GM06990 (cell line): ENCODE data around the gene ANO8.
A peak's percentile ranks its signal among the peaks of the same experiment; 100 is the strongest.

Experiments
- DNase-seq: peaks from one replicate; pipeline ENCODE4 v3.0.0-alpha.2; 2011; ENCODE audit not compliant: insufficient read length; ENCODE audit errors: extremely low read depth
- H3K27me3 ChIP-seq: replicated peaks from 2 replicates; pipeline ENCODE4 v1.6.0; 2011; ENCODE audit warnings: low read length; ENCODE audit not compliant: control insufficient read depth, insufficient read depth
- H3K36me3 ChIP-seq: 2 replicates; pipeline ENCODE4 v1.5.1; 2011; ENCODE audit warnings: low read length; ENCODE audit not compliant: control insufficient read depth, insufficient read depth
- H3K4me3 ChIP-seq: replicated peaks from 2 replicates; pipeline ENCODE4 v1.5.1; 2011; ENCODE audit warnings: low read depth, mild to moderate bottlenecking, control low read depth, low read length
- CTCF ChIP-seq: IDR thresholded peaks from 2 replicates; pipeline ENCODE4 v1.5.1; 2011; ENCODE audit warnings: low read length, control low read depth, mild to moderate bottlenecking, inconsistent platforms; ENCODE audit not compliant: insufficient read depth, poor library complexity, severe bottlenecking

ANO8 gene

GRCh38 chr19:17334414-17335409 is at the start of gene ANO8:
Gene ANO8 (minus strand): TSS chr19:17334855. CDS start chr19:17334670, 185 bp downstream.
- Histone ChIP-seq H3K27me3 (no peaks in the 10 kb centered on the region; the same call in 1 of the 2 replicates), H3K4me3 (peak within 1 kb of the TSS; percentile 64), H3K36me3 (no peaks in the 10 kb centered on the region)
- no peak for TF ChIP-seq CTCF
- DNase-seq: peak; percentile 97

GRCh38 chr19:17380426-17381138 is 45.9 kb upstream of the ANO8 start:
- no peak overlapping the region for H3K4me3 ChIP-seq
- TF ChIP-seq CTCF: no peak
- H3K27me3 ChIP-seq: no peaks in the 10 kb centered on the region
- no peaks in the 10 kb centered on the region for H3K36me3 ChIP-seq
- no peak for DNase-seq

- no peak overlapping the region for H3K4me3 ChIP-seq
- DNase-seq: no peak
- H3K36me3 ChIP-seq: no peaks in the 10 kb centered on the region
- TF ChIP-seq CTCF: no peak
- H3K27me3 ChIP-seq: no peaks in the 10 kb centered on the region
Measured at GRCh38 chr19:17379221-17379631, 44.6 kb upstream of the ANO8 start.

GRCh38 chr19:17378271-17378670 is 43.6 kb upstream of the ANO8 start:
- TF ChIP-seq CTCF: no peak
- H3K36me3 ChIP-seq: no peaks in the 10 kb centered on the region
- no peak for DNase-seq
- H3K4me3 ChIP-seq: no peak overlapping the region
- no peaks in the 10 kb centered on the region for H3K27me3 ChIP-seq

GRCh38 chr19:17376935-17377600 is 42.4 kb upstream of the ANO8 start, which contains the start of gene PLVAP:
Gene PLVAP (minus strand): TSS chr19:17377342. CDS start chr19:17377288, 54 bp downstream.
- Histone ChIP-seq H3K36me3 (no peaks in the 10 kb centered on the region), H3K27me3 (no peaks in the 10 kb centered on the region), H3K4me3 (no peak within 1 kb of the TSS)
- DNase-seq: no peak
- no peak for TF ChIP-seq CTCF
